Activated CD4-positive, alpha-beta T cell treated with anti-CD3 and anti-CD28 coated beads, Interleukin-2, amount 10 ng/mL, durations not matched to agents 24 days and 14 days (primary cell): ENCODE measurements around the gene G3BP1. TPM values are rescaled to one million over a fixed set of nuclear protein-coding genes. Genes with fewer than 3 reads are reported as not detected.
"Not testable (repeated sequence)": the region's sequence is repeated elsewhere in the genome, so short reads cannot be mapped to it uniquely, and the experiment has no call there.

Experiments used
- DNase-seq: peaks from one replicate; pipeline ENCODE4 v3.0.0; 2022
- H3K27ac Mint-ChIP-seq: one replicate; pipeline ENCODE4 v1.8.0; 2022; ENCODE audit warnings: mild to moderate bottlenecking, mixed read lengths
- H3K27me3 Mint-ChIP-seq: one replicate; pipeline ENCODE4 v1.8.0; 2022; ENCODE audit warnings: mixed read lengths
- H3K36me3 Mint-ChIP-seq: one replicate; pipeline ENCODE4 v1.8.0; 2022; ENCODE audit warnings: low read depth, mild to moderate bottlenecking, mixed read lengths
- H3K4me1 Mint-ChIP-seq: one replicate; pipeline ENCODE4 v1.8.0; 2021; ENCODE audit warnings: mixed read lengths
- H3K4me3 Mint-ChIP-seq: one replicate; pipeline ENCODE4 v1.8.0; 2022; ENCODE audit warnings: mild to moderate bottlenecking, moderate library complexity, mixed read lengths
- H3K9me3 Mint-ChIP-seq: one replicate; pipeline ENCODE4 v1.8.0; 2021; ENCODE audit warnings: mixed read lengths
- intact Hi-C: fragments of 100-400 bp; cut with micrococcal nuclease; formaldehyde crosslinking; loops from one replicate; pipeline ENCODE4 v1.15.1; 2023
- total RNA-seq: library from RNA; stranded (reverse); gene quantifications from 2 replicates; pipeline ENCODE4 v1.2.3, GENCODE V29; 2022

G3BP1 gene
- total RNA-seq = 362 and 367 TPM in 2 replicates

DNA sequence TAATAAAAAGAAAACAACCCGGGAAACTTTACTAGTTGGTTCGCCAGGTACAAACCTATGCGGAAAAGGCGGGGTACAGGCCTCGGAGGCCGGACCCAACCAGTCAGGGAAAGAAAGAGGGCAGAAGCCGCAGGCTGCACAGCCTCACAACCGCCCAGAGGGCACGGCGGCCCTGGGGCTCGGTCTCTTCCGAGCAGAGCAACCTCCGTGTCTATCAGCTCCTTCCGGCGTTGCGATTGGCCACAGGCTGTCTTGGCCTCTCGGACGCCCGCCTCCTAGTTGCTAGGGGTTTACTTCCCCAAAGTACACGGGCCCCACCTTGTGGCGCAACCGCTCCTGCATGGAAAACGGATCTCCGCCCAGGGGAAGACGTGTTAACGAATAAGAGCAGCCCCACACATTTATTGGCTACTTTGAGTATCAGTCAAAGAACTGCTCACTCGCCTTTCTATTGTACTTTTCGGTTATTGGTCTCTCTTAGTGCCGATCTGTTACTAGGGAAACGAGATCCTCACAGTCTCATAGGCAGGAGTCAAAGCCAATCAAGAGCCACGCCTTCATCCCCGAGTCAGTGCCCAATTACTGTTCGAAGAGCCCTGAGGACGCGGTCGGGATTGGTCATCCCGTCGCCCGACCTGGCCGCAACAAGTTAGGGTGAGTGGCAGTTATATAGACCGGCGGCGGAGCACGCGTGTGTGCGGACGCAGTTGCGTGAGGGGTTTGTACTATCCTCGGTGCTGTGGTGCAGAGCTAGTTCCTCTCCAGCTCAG, at the start of gene G3BP1:
G3BP1 (plus strand) TSS at position 696 of the 770 bp plus-strand sequence. CDS start 14,667 bp downstream, outside the sequence.
- peak; percentile 100 for DNase-seq
- Mint-ChIP-seq H3K4me3 (peak within 1 kb of the TSS; percentile 98), H3K36me3 (peaks cover 32% of the 10 kb centered on the region), H3K27ac (peak within 1 kb of the TSS; percentile 92), H3K9me3 (no peaks in the 10 kb centered on the region), H3K4me1 (peaks cover 30% of the 10 kb centered on the region), H3K27me3 (no peaks in the 10 kb centered on the region)
- intact Hi-C loops = loop anchor here (1.0 to 10.0 kb wide), 8 partner anchors 13 to 1415 kb away; partner anchors contain the start of genes ANXA6, ATOX1, SLC36A1 and TCOF1

- Mint-ChIP-seq H3K36me3 (no peaks in the 10 kb centered on the region), H3K27ac (no peak overlapping the region), H3K27me3 (no peaks in the 10 kb centered on the region), H3K9me3 (no peaks in the 10 kb centered on the region), H3K4me3 (no peak overlapping the region), H3K4me1 (peaks cover 6% of the 10 kb centered on the region)
- DNase-seq = no peak
- intact Hi-C loops = no loop called here
Observed at GRCh38 chr5:151722546-151722945, 49.2 kb upstream of the G3BP1 start.

- Mint-ChIP-seq H3K36me3 (peaks cover 6% of the 10 kb centered on the region), H3K4me3 (no peak overlapping the region), H3K4me1 (peaks cover 8% of the 10 kb centered on the region), H3K27ac (no peak overlapping the region), H3K9me3 (no peaks in the 10 kb centered on the region), H3K27me3 (no peaks in the 10 kb centered on the region)
- DNase-seq = no peak
- intact Hi-C loops = no loop called here
Observed at GRCh38 chr5:151724360-151724759, 47.4 kb upstream of the G3BP1 start.

- H3K27me3 Mint-ChIP-seq, H3K4me3 Mint-ChIP-seq, DNase-seq, intact Hi-C loops, H3K9me3 Mint-ChIP-seq, H3K27ac Mint-ChIP-seq, H3K4me1 Mint-ChIP-seq: not testable (repeated sequence)
- H3K36me3 Mint-ChIP-seq = peaks cover 17% of the 10 kb centered on the region
Observed at GRCh38 chr5:151729597-151729996, 42.2 kb upstream of the G3BP1 start.

DNA sequence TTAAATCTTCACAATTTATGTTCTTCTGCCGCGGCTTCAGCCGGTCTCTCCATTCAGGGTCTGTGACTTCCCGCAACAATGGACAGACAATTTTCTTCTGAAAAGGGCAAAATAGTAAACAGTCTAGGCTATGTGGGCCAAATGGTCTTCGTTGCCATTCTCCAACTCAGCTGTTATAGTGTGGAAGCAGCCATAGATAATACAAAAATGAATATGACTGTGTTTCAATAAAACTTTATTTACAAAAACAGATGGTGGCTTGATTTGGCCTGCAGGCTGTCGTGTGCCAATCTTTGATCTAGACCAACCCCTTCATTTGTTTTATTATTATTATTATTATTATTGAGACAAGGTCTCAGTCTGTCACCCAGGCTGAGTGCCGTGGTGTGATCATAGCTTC, 41.4 kb upstream of the G3BP1 start:
- DNase-seq = no peak
- H3K36me3 Mint-ChIP-seq = peaks cover 17% of the 10 kb centered on the region

DNA sequence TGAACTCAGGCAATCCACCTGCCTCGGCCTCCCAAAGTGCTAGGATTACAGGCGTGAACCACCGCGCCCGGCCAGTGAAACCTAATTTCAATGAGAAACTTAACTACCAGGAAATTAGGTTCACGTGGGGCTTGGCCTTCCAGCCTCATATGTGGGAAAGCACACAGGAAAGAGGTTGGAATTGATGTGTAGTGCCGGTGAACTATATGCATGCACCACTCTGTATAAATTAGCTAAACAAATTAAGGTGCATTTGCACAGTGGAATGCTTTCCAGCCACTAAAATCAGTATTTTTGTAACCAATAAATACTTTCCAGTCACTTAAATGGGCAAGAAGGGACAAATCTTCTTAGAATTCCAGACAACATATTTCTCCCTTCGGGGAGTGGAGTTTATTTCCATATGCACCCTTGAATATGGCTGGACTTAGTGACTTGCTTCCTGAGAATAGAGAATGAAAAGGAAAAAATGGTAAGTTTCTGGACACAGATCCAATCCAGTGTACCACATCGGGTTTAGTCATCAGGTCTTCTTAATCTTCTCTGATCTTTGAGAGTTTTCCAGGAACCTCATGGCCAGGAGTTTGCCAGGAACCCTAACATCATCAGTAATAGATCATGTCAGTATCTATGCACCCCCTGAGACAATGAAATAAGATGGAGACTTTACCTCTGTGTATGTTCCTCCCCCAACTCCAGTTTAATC, 38.2 kb upstream of the G3BP1 start:
- no peaks in the 10 kb centered on the region for H3K9me3 Mint-ChIP-seq
- no peak for DNase-seq
- H3K4me3 Mint-ChIP-seq = no peak overlapping the region
- peaks cover 13% of the 10 kb centered on the region for H3K36me3 Mint-ChIP-seq
- H3K27me3 Mint-ChIP-seq = no peaks in the 10 kb centered on the region
- intact Hi-C loops = no loop called here
- H3K27ac Mint-ChIP-seq = no peak overlapping the region
- H3K4me1 Mint-ChIP-seq = peaks cover 6% of the 10 kb centered on the region

More for the DNA sequence above, 41.4 kb upstream of the G3BP1 start:
- Mint-ChIP-seq H3K27ac (no peak overlapping the region), H3K4me3 (no peak overlapping the region), H3K27me3 (no peaks in the 10 kb centered on the region), H3K9me3 (no peaks in the 10 kb centered on the region), H3K4me1 (peaks cover 6% of the 10 kb centered on the region)
- intact Hi-C loops = no loop called here

GRCh38 chr5:151734064-151734408, 37.7 kb upstream of the G3BP1 start:
- Mint-ChIP-seq H3K9me3 (no peaks in the 10 kb centered on the region), H3K27me3 (no peaks in the 10 kb centered on the region), H3K4me1 (peaks cover 6% of the 10 kb centered on the region), H3K36me3 (peaks cover 13% of the 10 kb centered on the region), H3K27ac (no peak overlapping the region), H3K4me3 (no peak overlapping the region)
- intact Hi-C loops = no loop called here
- DNase-seq = no peak

DNA sequence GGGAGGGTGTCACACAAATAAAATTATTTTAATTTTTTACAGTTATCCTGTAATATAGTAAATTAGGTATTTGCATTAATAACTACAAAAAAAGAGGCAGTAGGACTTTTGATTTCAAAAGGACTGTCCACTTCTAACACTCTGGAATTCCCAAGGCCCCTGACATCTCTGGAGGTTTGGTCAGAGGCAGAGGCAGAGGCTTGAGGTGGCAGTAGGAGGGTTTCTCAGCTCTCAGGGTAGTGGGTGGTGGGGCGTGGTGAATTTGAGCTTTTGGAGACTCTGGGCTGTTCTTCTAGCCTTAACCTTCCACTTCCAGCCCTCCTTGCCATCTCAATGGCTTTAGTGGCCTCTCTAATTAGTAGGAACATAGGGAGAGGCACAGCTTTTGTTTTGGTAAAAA, 36.1 kb upstream of the G3BP1 start:
- intact Hi-C loops = no loop called here
- H3K27ac Mint-ChIP-seq = no peak overlapping the region

DNA sequence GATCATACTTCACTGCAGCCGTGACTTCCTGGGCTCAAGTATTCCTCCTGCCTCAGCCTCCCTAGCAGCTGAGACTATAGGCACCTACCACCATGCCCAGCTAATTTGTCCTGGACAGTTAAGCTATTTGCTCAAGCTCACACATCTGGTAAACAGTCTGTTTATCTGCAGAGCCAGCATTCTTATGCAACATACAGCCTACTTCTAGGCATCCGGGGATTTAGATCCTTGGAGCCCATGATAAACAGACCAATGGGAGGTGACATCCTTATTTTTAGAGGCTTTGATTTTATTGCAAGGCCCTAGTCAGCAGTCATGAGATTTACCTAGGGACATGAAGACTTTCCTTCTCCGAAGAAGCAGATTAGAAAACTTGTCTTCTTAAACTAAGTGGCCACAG, 34.3 kb upstream of the G3BP1 start:
- Mint-ChIP-seq H3K4me1 (peaks cover 5% of the 10 kb centered on the region), H3K27me3 (no peaks in the 10 kb centered on the region), H3K4me3 (no peak overlapping the region), H3K27ac (no peak overlapping the region), H3K9me3 (no peaks in the 10 kb centered on the region), H3K36me3 (peaks cover 8% of the 10 kb centered on the region)
- intact Hi-C loops = no loop called here
- DNase-seq = no peak

More for the DNA sequence above, 36.1 kb upstream of the G3BP1 start:
- peaks cover 4% of the 10 kb centered on the region for H3K36me3 Mint-ChIP-seq
- peaks cover 2% of the 10 kb centered on the region for H3K4me1 Mint-ChIP-seq
- no peak for DNase-seq
- no peaks in the 10 kb centered on the region for H3K27me3 Mint-ChIP-seq
- H3K4me3 Mint-ChIP-seq = no peak overlapping the region
- H3K9me3 Mint-ChIP-seq = no peaks in the 10 kb centered on the region

GRCh38 chr5:151738125-151738848, 33.5 kb upstream of the G3BP1 start:
- H3K4me1 Mint-ChIP-seq = peaks cover 7% of the 10 kb centered on the region
- H3K4me3 Mint-ChIP-seq = no peak overlapping the region
- H3K36me3 Mint-ChIP-seq = peaks cover 14% of the 10 kb centered on the region
- H3K27ac Mint-ChIP-seq = no peak overlapping the region
- no peaks in the 10 kb centered on the region for H3K27me3 Mint-ChIP-seq
- no peaks in the 10 kb centered on the region for H3K9me3 Mint-ChIP-seq
- DNase-seq = no peak
- intact Hi-C loops = no loop called here

DNA sequence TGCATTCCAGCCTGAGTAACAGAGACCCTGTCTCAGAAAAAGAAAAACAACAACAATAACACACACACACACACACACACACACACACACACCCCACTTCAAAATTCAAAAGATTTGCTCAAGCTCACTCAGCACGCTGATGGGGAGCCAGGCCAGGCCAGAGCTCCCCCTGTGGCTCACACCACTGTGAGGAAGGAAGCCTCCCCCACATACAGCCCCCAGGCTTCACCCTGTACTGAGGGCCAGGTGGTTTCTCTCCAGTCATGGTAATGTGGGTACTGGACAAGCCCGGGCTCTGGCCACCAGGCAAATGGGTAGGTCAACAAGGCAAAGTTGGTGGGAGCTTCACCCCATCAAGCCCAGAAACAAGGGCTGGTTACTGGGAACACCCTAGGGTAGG, 32.4 kb upstream of the G3BP1 start:
- H3K4me3 Mint-ChIP-seq = no peak overlapping the region
- H3K4me1 Mint-ChIP-seq = peaks cover 12% of the 10 kb centered on the region
- intact Hi-C loops = no loop called here
- no peaks in the 10 kb centered on the region for H3K27me3 Mint-ChIP-seq
- no peak for DNase-seq
- H3K9me3 Mint-ChIP-seq = no peaks in the 10 kb centered on the region
- H3K27ac Mint-ChIP-seq = no peak overlapping the region
- peaks cover 20% of the 10 kb centered on the region for H3K36me3 Mint-ChIP-seq

DNA sequence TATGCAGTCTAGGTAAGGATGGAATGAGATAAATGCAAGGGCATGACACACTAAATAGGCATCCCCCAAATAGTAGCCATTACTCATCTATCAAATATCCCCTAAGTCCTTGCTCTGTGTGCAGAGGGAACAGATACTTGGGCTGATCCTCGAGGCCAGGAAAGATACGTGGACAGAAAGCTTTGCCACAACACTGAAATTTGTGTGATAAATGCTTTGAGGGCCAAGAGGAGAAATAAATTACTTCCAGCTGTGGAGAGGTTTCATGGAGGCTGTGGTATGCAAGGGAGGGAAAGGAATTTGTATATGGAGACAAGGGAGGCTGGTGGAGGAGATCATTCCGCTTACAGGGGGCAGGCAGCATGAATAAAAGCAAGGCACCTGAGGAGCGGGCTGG, 31.8 kb upstream of the G3BP1 start:
- Mint-ChIP-seq H3K9me3 (no peaks in the 10 kb centered on the region), H3K4me3 (no peak overlapping the region), H3K36me3 (peaks cover 25% of the 10 kb centered on the region), H3K27ac (no peak overlapping the region), H3K27me3 (no peaks in the 10 kb centered on the region), H3K4me1 (peaks cover 14% of the 10 kb centered on the region)
- DNase-seq = no peak
- intact Hi-C loops = loop anchor here (1.0 to 10.0 kb wide), 3 partner anchors 18 to 295 kb away; partner anchors contain the start of genes ATOX1 and SLC36A1

DNA sequence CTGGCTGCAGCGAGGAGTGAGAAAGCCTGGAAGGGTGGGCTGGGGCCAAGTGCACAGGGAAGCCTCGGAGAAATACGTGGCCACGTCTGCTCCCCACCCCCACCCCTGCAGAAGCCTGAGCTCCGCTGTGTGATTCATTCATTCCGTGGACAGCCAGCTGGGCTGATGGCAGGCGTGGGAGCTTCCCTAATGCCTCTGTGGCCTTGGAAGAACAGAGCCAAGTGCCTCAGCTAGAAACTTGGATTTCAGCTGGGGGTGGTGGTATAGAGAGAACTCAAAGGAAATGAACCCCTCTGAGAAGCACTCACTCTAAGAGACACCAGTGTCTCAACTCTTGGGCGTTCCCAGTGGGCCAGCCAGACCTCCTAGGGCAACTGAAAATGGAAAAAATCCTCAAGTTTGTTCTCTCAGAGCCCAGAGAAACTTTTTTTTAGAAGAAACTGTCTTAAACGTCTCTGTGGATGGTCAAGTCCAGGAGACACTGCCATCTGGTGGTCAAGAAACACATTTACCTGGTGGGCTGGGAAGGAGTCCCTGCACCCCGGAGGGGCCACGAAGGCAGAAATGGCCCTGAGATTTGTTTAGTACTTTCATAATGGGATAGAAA, 31.3 kb upstream of the G3BP1 start:
- no peaks in the 10 kb centered on the region for H3K9me3 Mint-ChIP-seq
- DNase-seq = peak; percentile 86
- H3K36me3 Mint-ChIP-seq = peaks cover 29% of the 10 kb centered on the region
- H3K4me1 Mint-ChIP-seq = peaks cover 19% of the 10 kb centered on the region
- no peaks in the 10 kb centered on the region for H3K27me3 Mint-ChIP-seq
- no peak overlapping the region for H3K4me3 Mint-ChIP-seq
- H3K27ac Mint-ChIP-seq = no peak overlapping the region
- intact Hi-C loops = loop anchor here (1.0 to 10.0 kb wide), 3 partner anchors 18 to 296 kb away; partner anchors contain the start of genes ATOX1 and SLC36A1
